SIG-M5 (cell line): Measurements from ENCODE around the gene SCN10A.

Experiments used
- DNase-seq: peaks from one replicate; lab custom pipeline; 2025; lab: John Stamatoyannopoulos, UW

Gene SCN10A

GRCh38 chr3:38651153-38651789 lies 164.7 kb downstream of the SCN10A start:
- no peak for DNase-seq

DNA sequence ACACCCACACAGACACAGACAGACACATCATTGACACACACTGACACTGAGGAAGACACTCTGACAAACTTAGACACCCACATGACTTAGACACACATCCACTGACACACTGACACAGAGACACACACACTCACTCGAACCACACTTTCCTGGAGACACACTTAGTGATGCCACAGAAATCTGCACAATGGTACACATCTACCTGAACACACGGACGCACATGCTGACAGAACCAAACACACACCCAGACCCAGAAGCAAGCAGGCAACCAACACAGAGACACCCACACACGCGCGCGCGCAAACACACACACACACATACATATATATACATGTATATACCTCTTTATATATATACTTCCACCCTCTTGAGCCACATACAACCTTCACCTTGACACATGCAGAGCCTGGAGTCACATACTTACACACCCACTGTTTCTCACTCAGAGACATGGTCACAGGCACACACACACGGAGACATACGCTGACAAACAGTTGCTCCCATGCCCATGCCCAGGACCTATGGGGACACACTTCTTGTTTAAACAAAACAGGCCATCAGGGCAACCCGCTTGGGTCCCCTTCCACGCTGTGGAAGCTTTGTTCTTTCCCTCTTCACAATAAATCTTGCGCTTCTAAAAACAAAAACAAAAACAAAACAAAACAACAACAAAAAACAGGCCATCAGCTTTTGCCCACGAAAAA lies 165.6 kb downstream of the SCN10A start:
- DNase-seq: no peak

GRCh38 chr3:38649500-38650247 lies 166.3 kb downstream of the SCN10A start, which contains the start of gene SCN5A:
Gene SCN5A, minus strand, starts transcription at chr3:38649687. Its CDS starts 16,380 bp downstream, at chr3:38633307.
- DNase-seq: no peak

GRCh38 chr3:38648659-38649499 lies 167.1 kb downstream of the SCN10A start:
- no peak for DNase-seq

- no peak for DNase-seq
Observed at GRCh38 chr3:38648024-38648658, 167.9 kb downstream of the SCN10A start.

DNA sequence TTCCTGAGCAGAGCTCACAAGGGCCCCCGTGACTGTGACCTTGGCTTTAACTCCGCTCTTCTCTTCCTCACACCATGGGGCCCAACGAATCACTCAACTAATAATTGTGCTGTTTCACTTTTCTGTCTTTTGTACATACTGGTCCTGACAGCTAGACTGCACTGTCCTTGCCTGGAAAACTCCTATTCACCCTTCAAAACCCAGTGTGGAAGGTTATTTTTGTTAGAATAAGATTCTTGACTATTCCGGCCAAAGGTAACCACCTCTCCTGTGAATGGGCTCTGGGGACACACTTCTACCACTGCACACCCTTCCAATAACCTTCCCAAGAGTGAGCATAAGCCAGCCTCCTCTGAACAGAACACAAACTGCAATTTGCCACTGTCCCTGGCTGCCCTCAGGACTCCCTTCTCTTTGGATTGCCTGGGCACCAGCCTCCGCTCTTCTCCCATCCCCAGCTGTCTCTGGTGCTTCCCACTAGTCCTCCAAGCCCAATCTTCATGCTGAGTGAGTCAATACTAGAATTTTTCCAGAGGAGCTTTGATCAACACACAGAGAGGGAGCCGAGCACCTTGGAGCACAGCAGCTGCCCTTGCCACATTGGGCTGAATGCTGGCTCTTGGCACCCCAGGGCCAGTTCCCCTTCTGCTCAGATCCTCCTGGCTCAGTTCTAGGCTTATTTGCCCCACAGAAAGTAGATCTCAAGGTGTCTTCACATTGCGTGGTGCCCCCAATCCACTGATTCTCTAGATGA lies 168.6 kb downstream of the SCN10A start:
- no peak for DNase-seq
